Calu3 (cell line): Measurements from ENCODE around the gene LY9. TPM values are rescaled to one million over a fixed set of nuclear protein-coding genes. Genes with fewer than 3 reads are reported as not detected.

ENCODE experiments used
- BruUV-seq: library from RNA; stranded (reverse); fragments of 400-500 nt; replicated peaks from 2 replicates; lab custom pipeline; 2021; lab: Mats Ljungman, UMichigan
- CTCF ChIA-PET: fragments of 300-600 bp; sonication (Branson Sonifier 250); formaldehyde crosslinking; loops from one replicate; lab custom pipeline; 2022; ENCODE audit warnings: antibody characterized with exemption; lab: Charles Lee
- DNase-seq: peaks from one replicate; pipeline ENCODE4 v3.0.0; 2022
- H3K27ac Mint-ChIP-seq: one replicate; pipeline ENCODE4 v1.8.0; 2022; ENCODE audit warnings: mixed read lengths; ENCODE audit not compliant: unreplicated experiment
- H3K27me3 Mint-ChIP-seq: one replicate; pipeline ENCODE4 v1.8.0; 2022; ENCODE audit warnings: mixed read lengths; ENCODE audit not compliant: unreplicated experiment
- H3K36me3 Mint-ChIP-seq: one replicate; pipeline ENCODE4 v1.8.0; 2022; ENCODE audit warnings: mild to moderate bottlenecking, moderate library complexity, mixed read lengths; ENCODE audit not compliant: insufficient read depth, unreplicated experiment
- H3K4me1 Mint-ChIP-seq: one replicate; pipeline ENCODE4 v1.8.0; 2022; ENCODE audit warnings: mild to moderate bottlenecking, low read depth, mixed read lengths; ENCODE audit not compliant: unreplicated experiment
- H3K4me3 Mint-ChIP-seq: one replicate; pipeline ENCODE4 v1.8.0; 2022; ENCODE audit warnings: mild to moderate bottlenecking, low read depth, moderate library complexity, mixed read lengths; ENCODE audit not compliant: unreplicated experiment
- H3K9me3 Mint-ChIP-seq: one replicate; pipeline ENCODE4 v1.8.0; 2022; ENCODE audit warnings: low read depth, mixed read lengths; ENCODE audit not compliant: unreplicated experiment
- intact Hi-C: fragments of 100-400 bp; cut with micrococcal nuclease; formaldehyde crosslinking; loops from one replicate; pipeline ENCODE4 v1.10.0; 2022; ENCODE audit not compliant: unreplicated experiment
- total RNA-seq: library from RNA; stranded (reverse); gene quantifications from 2 replicates; pipeline ENCODE4 v1.2.3, GENCODE V29; 2022
- TF ChIP-seq, protein P1 (sequence below): fragments of 200-600 bp; IDR thresholded peaks from one replicate; pipeline ENCODE4 v1.8.0; 2022; ENCODE audit warnings: antibody characterized with exemption; ENCODE audit not compliant: unreplicated experiment

LY9 gene
- total RNA-seq, 1 experiment from 2014 or later = not detected

DNA sequence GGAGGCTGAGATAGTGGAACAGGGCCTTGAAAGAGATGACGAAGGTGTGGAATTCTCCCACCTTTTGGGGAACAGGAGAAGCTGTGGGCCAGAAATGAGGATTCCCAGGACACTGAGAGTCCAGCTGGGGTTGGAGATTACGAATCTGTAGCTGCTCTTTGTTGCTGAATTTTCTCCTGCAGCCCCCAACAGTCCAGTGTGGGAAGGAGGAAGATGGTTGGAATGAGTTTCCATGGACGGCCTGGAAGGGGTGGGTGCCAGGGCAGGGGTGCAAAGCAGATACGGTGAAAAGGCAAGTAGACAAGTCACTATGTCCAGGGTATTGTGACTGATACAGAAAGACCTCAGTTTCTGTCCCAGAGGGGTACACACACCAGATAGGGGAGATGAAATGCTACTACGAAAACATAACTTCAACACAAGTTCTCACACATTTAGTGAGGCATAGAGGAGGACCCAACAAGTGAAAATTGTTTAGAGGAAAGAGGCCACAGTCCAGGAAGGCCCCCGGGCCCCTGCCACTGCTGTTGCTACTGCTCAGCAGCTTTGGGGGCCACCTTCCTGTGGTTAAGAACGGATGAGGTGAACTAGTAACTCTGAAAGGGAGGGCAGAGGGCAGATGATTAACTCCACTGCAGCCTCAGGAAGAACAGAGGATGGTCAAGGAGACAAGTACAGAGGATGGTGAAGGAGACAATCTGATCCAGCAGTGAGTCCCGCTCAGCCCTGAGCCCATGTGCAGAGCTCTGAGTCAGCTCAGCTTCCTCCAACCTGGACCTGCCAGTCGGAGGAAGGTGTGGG lies 59.4 kb downstream of the LY9 start:
- BruUV-seq = no TSS peak
- Mint-ChIP-seq H3K4me1 (no peaks in the 10 kb centered on the region), H3K27ac (no peak overlapping the region), H3K36me3 (no peaks in the 10 kb centered on the region), H3K27me3 (peaks cover 13% of the 10 kb centered on the region), H3K9me3 (no peaks in the 10 kb centered on the region), H3K4me3 (no peak overlapping the region)
- TF ChIP-seq, protein P1, sequence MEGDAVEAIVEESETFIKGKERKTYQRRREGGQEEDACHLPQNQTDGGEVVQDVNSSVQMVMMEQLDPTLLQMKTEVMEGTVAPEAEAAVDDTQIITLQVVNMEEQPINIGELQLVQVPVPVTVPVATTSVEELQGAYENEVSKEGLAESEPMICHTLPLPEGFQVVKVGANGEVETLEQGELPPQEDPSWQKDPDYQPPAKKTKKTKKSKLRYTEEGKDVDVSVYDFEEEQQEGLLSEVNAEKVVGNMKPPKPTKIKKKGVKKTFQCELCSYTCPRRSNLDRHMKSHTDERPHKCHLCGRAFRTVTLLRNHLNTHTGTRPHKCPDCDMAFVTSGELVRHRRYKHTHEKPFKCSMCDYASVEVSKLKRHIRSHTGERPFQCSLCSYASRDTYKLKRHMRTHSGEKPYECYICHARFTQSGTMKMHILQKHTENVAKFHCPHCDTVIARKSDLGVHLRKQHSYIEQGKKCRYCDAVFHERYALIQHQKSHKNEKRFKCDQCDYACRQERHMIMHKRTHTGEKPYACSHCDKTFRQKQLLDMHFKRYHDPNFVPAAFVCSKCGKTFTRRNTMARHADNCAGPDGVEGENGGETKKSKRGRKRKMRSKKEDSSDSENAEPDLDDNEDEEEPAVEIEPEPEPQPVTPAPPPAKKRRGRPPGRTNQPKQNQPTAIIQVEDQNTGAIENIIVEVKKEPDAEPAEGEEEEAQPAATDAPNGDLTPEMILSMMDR = no peak
- DNase-seq = no peak
- CTCF ChIA-PET = no interaction called here
- intact Hi-C loops = no loop called here

DNA sequence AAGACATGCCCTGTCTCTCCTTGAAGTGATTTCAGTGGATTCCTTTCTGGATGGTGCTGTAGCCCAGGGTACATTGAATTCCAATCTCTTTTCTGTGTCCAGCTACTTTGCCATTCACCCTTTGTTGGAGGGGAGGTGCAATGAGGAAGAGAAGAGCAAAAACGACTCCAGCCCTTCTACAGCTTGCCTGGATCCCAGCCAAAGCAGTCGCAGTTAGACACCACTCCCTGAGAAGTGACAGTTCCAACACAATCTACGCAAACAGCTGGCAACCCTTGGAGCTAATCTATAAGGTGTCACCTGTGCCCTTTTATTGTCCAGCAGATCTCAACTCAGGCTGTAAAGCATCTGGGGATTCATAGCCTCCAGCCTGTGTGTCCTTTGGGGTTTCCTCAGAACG lies 62.1 kb downstream of the LY9 start:
- intact Hi-C loops = no loop called here
- BruUV-seq = no TSS peak
- H3K4me1 Mint-ChIP-seq = no peaks in the 10 kb centered on the region
- no peak overlapping the region for H3K4me3 Mint-ChIP-seq
- DNase-seq = no peak
- H3K27me3 Mint-ChIP-seq = peaks cover 37% of the 10 kb centered on the region
- TF ChIP-seq, protein P1 = no peak
- no peaks in the 10 kb centered on the region for H3K36me3 Mint-ChIP-seq
- CTCF ChIA-PET = no interaction called here
- H3K9me3 Mint-ChIP-seq = no peaks in the 10 kb centered on the region
- H3K27ac Mint-ChIP-seq = no peak overlapping the region

GRCh38 chr1:160858507-160858906 lies 62.5 kb downstream of the LY9 start:
- no peak overlapping the region for H3K27ac Mint-ChIP-seq
- CTCF ChIA-PET = no interaction called here
- TF ChIP-seq, protein P1 = no peak
- H3K36me3 Mint-ChIP-seq = no peaks in the 10 kb centered on the region
- no peak overlapping the region for H3K4me3 Mint-ChIP-seq
- DNase-seq = no peak
- peaks cover 41% of the 10 kb centered on the region for H3K27me3 Mint-ChIP-seq
- intact Hi-C loops = no loop called here
- H3K9me3 Mint-ChIP-seq = no peaks in the 10 kb centered on the region
- H3K4me1 Mint-ChIP-seq = no peaks in the 10 kb centered on the region
- BruUV-seq = no TSS peak

DNA sequence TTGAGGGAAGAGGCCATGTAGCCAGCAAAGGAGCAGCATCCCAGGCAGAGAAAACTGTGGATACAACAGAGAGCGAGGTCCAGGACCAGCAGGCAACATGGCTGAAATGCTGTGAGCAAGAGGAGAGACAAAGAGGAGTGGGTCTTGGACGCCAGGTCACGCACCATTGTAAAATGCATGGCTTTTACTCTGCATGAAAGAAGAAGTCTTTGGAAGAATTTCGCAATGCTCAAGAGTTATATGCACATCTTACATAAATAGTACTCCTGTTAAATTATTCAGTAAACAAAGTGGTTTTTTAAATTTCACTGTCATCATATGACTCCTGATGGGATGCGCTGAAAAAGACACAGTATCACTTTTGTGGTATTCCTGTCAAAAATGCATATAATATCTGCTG lies 63.2 kb downstream of the LY9 start:
- no peaks in the 10 kb centered on the region for H3K36me3 Mint-ChIP-seq
- H3K27ac Mint-ChIP-seq = no peak overlapping the region
- BruUV-seq = no TSS peak
- TF ChIP-seq, protein P1 = no peak
- intact Hi-C loops = no loop called here
- H3K9me3 Mint-ChIP-seq = no peaks in the 10 kb centered on the region
- CTCF ChIA-PET = no interaction called here
- peaks cover 42% of the 10 kb centered on the region for H3K27me3 Mint-ChIP-seq
- no peak overlapping the region for H3K4me3 Mint-ChIP-seq
- no peaks in the 10 kb centered on the region for H3K4me1 Mint-ChIP-seq
- DNase-seq = no peak
